SK-N-SH (cell line): Measurements from ENCODE around the gene PXMP4. TPM values are rescaled to one million over a fixed set of nuclear protein-coding genes. Genes with fewer than 3 reads are reported as not detected.
A peak's percentile ranks its signal among the peaks of the same experiment; 100 is the strongest.
"Not testable (repeated sequence)": the region's sequence is repeated elsewhere in the genome, so short reads cannot be mapped to it uniquely, and the experiment has no call there.

Experiments
- CTCF ChIA-PET: fragments of 300-600, 350-600 bp; formaldehyde crosslinking; extraction: SDS; loops from one replicate; lab custom pipeline; 2021; lab: Yijun Ruan, JAX
- POLR2A ChIA-PET: fragments of 350-600 bp; sonication (Branson Sonifier 250); formaldehyde crosslinking; extraction: SDS; loops from one replicate; lab custom pipeline; 2020; ENCODE audit warnings: antibody characterized with exemption, inconsistent platforms; lab: Yijun Ruan, JAX
- DNase-seq: peaks from one replicate; pipeline ENCODE4 v3.0.0; 2012
- H2AFZ ChIP-seq: fragments of 200-600 bp; sonication (generic); 2 replicates; pipeline ENCODE4 v1.8.1; 2016; ENCODE audit warnings: antibody characterized with exemption, mild to moderate bottlenecking, low read depth
- H3F3A ChIP-seq: fragments of 200-600 bp; sonication (generic); replicated peaks from 2 replicates; pipeline ENCODE3; 2016; ENCODE audit warnings: antibody characterized with exemption, mild to moderate bottlenecking; ENCODE audit not compliant: insufficient read depth
- H3K27ac ChIP-seq, 2 experiments: fragments of 200-500 bp in 1 of 2; fragments of 200-600 bp in 1 of 2; sonication (Bioruptor generic) in 1 of 2; sonication (generic), shearing (Covaris generic) in 1 of 2; 2 replicates each; pipeline versions ENCODE4 v1.5.1 to v1.6.1; 2014 to 2016; ENCODE audit warnings: low read depth in 2 of 2, inconsistent platforms in 1 of 2, low read length in 1 of 2, mild to moderate bottlenecking in 1 of 2, mixed read lengths in 1 of 2
- H3K27me3 ChIP-seq: fragments of 200-600 bp; sonication (generic), shearing (Covaris generic); 2 replicates; pipeline ENCODE4 v1.6.1; 2016; ENCODE audit warnings: mixed run types; ENCODE audit not compliant: insufficient read depth
- H3K36me3 ChIP-seq, 2 experiments: fragments of 200-500 bp in 1 of 2; fragments of 200-600 bp in 1 of 2; sonication (Bioruptor generic) in 1 of 2; sonication (generic) in 1 of 2; replicated peaks in 1 of 2; 2 replicates each; pipeline versions ENCODE3 to v1.5.1; 2014 to 2016; ENCODE audit warnings: low read length in 1 of 2, mild to moderate bottlenecking in 1 of 2; ENCODE audit not compliant: insufficient read depth in 2 of 2, control insufficient read depth in 1 of 2
- H3K4me1 ChIP-seq, 2 experiments: fragments of 200-500 bp in 1 of 2; fragments of 200-600 bp in 1 of 2; sonication (Bioruptor generic) in 1 of 2; sonication (generic), shearing (Covaris generic) in 1 of 2; 2 replicates each; pipeline versions ENCODE4 v1.5.1 to v1.6.1; 2014 to 2016; ENCODE audit warnings: low read depth in 1 of 2, low read length in 1 of 2, mixed run types in 1 of 2; ENCODE audit not compliant: insufficient read depth in 2 of 2, control insufficient read depth in 1 of 2
- H3K4me2 ChIP-seq: fragments of 200-600 bp; sonication (generic), shearing (Covaris generic); 2 replicates; pipeline ENCODE4 v1.6.1; 2017; ENCODE audit warnings: mixed run types
- H3K4me3 ChIP-seq, 2 experiments: fragments of 200-500 bp in 1 of 2; fragments of 200-600 bp in 1 of 2; sonication (Bioruptor generic) in 1 of 2; sonication (generic), shearing (Covaris generic) in 1 of 2; 2 replicates each; pipeline versions ENCODE4 v1.5.1 to v1.8.1; 2014 to 2016; ENCODE audit warnings: low read depth in 2 of 2, inconsistent platforms in 1 of 2, low read length in 1 of 2, mild to moderate bottlenecking in 1 of 2, mixed read lengths in 1 of 2, moderate library complexity in 1 of 2
- H3K79me2 ChIP-seq: fragments of 200-600 bp; sonication (generic); 2 replicates; pipeline ENCODE4 v1.8.1; 2017; ENCODE audit warnings: mild to moderate bottlenecking; ENCODE audit not compliant: insufficient read depth
- H3K9ac ChIP-seq: fragments of 200-600 bp; sonication (generic); 2 replicates; pipeline ENCODE4 v1.6.1; 2017; ENCODE audit warnings: mixed run types
- H3K9me2 ChIP-seq: fragments of 200-600 bp; sonication (generic); 2 replicates; pipeline ENCODE4 v1.6.1; 2017; ENCODE audit warnings: mixed run types
- H3K9me3 ChIP-seq: fragments of 200-600 bp; sonication (generic); 2 replicates; pipeline ENCODE4 v1.6.1; 2017; ENCODE audit warnings: mixed run types, mild to moderate bottlenecking, moderate library complexity
- H4K20me1 ChIP-seq: fragments of 200-600 bp; sonication (generic); 2 replicates; pipeline ENCODE4 v1.6.1; 2017; ENCODE audit warnings: mild to moderate bottlenecking, mixed run types; ENCODE audit not compliant: insufficient read depth
- CTCF ChIP-seq: fragments of 200-600 bp; sonication (generic); IDR thresholded peaks from 2 replicates; pipeline ENCODE4 v1.6.1; 2017; ENCODE audit warnings: antibody characterized with exemption, mild to moderate bottlenecking, moderate library complexity
- FOSL2 ChIP-seq: IDR thresholded peaks from 2 replicates; pipeline ENCODE4 v1.4.0; 2012; ENCODE audit warnings: low read depth, mild to moderate bottlenecking, moderate library complexity, borderline replicate concordance
- JUND ChIP-seq: IDR thresholded peaks from 2 replicates; pipeline ENCODE4 v1.4.0; 2012
- MAX ChIP-seq: IDR thresholded peaks from 2 replicates; pipeline ENCODE4 v1.4.0; 2012; ENCODE audit warnings: low read depth
- NFIC ChIP-seq: IDR thresholded peaks from 2 replicates; pipeline ENCODE4 v1.4.0; 2012; ENCODE audit warnings: borderline replicate concordance
- PBX3 ChIP-seq: IDR thresholded peaks from 2 replicates; pipeline ENCODE4; 2012
- TCF12 ChIP-seq: IDR thresholded peaks from 2 replicates; pipeline ENCODE4 v1.4.0; 2012
- USF1 ChIP-seq: IDR thresholded peaks from 2 replicates; pipeline ENCODE4 v1.4.0; 2012; ENCODE audit warnings: low read depth, borderline replicate concordance
- USF2 ChIP-seq: fragments of 150-350 bp; IDR thresholded peaks from 2 replicates; pipeline ENCODE4 v1.6.1; 2017; ENCODE audit warnings: antibody characterized with exemption, low read length, low read depth, borderline replicate concordance
- WGBS: methylation state at CpG from one replicate; pipeline ENCODE4 v1.1.6; 2017; ENCODE audit warnings: low lambda C conversion rate; 5-methylcytosine and 5-hydroxymethylcytosine counted together
- polyA plus RNA-seq, 3 experiments: library from polyadenylated mRNA; depleted of rRNA; stranded (reverse); fragments of >200 nt; gene quantifications; 2 replicates each; pipeline ENCODE4 v1.2.3, GENCODE V29; 2012

Gene PXMP4
- polyA plus RNA-seq, 1 of the 3 experiments (the other 2 are of a cell fraction) = 5.6 TPM

GRCh38 chr20:33700696-33701441, 19.2 kb downstream of the PXMP4 start:
- POLR2A ChIA-PET, H3K9me3 ChIP-seq, H4K20me1 ChIP-seq, DNase-seq, H3K36me3 ChIP-seq, H3K79me2 ChIP-seq, CTCF ChIA-PET, H3K4me2 ChIP-seq, H3K4me3 ChIP-seq, H3K27me3 ChIP-seq, H3K9me2 ChIP-seq, H2AFZ ChIP-seq, H3K27ac ChIP-seq, H3K9ac ChIP-seq: not testable (repeated sequence)
- Histone ChIP-seq H3K4me1 (peaks cover 4 to 27% of the 10 kb centered on the region in 2 experiments; a peak in 3 of 4 replicates), H3F3A (peaks cover 11% of the 10 kb centered on the region)
- WGBS = 95% methylated on average over 26 of the region's 45 CpGs

- CTCF ChIA-PET, H2AFZ ChIP-seq, H3K36me3 ChIP-seq, H3K4me3 ChIP-seq, H4K20me1 ChIP-seq, POLR2A ChIA-PET, H3K79me2 ChIP-seq, H3K9me3 ChIP-seq, H3K4me2 ChIP-seq, H3K9me2 ChIP-seq, H3K9ac ChIP-seq, H3K27ac ChIP-seq, H3K27me3 ChIP-seq, DNase-seq: not testable (repeated sequence)
- peaks cover 11% of the 10 kb centered on the region for H3F3A ChIP-seq
- H3K4me1 ChIP-seq = peaks cover 4 to 33% of the 10 kb centered on the region in 2 experiments; a peak in 3 of 4 replicates
- 89% methylated on average over 3 of the region's 27 CpGs for WGBS
These were observed 21.1 kb downstream of the PXMP4 start for GRCh38 chr20:33698966-33699365.

GRCh38 chr20:33697129-33697528, 23.0 kb downstream of the PXMP4 start:
- no peaks in the 10 kb centered on the region for H3K9me2 ChIP-seq
- DNase-seq = peak; percentile 42
- 39% methylated on average over 8 of the region's 8 CpGs for WGBS
- H3K36me3 ChIP-seq = no peaks in the 10 kb centered on the region
- H3K9me3 ChIP-seq = no peaks in the 10 kb centered on the region
- ChIA-PET POLR2A (interaction anchor here (1.0 to 1.2 kb wide), 4 partner anchors 10 to 35 kb away, joined by 3 to 7 read pairs (median 4); partner anchors contain the start of genes ACTL10, PXMP4 and ZNF341), CTCF (interaction anchor here (0.7 to 1.6 kb wide), 5 partner anchors 9 to 29 kb away, joined by 3 to 15 read pairs (median 4); partner anchors contain the start of genes E2F1 and PXMP4)
- no peaks in the 10 kb centered on the region for H3K27me3 ChIP-seq
- no peaks in the 10 kb centered on the region for H4K20me1 ChIP-seq
- H3K4me3 ChIP-seq = no peak overlapping the region
- no peak overlapping the region for H3K9ac ChIP-seq
- H3K4me1 ChIP-seq = peaks cover 4 to 24% of the 10 kb centered on the region in 2 experiments; a peak in 3 of 4 replicates
- no peaks in the 10 kb centered on the region for H3K79me2 ChIP-seq
- H2AFZ ChIP-seq = peak overlapping the region; percentile 73; the same call in 1 of the 2 replicates
- peak overlapping the region; percentile 7; the same call in 1 of the 2 replicates for H3K4me2 ChIP-seq
- TF ChIP-seq PBX3 (0 out of 2 replicates have a peak, but pooled peaks have one; percentile 9), FOSL2 (peak; percentile 64; the same call in 1 of the 2 replicates), JUND (peak; percentile 62), TCF12 (peak; percentile 72), CTCF (no peak), MAX (peak; percentile 57), USF1 (peak; percentile 39; the same call in 1 of the 2 replicates), NFIC (peak; percentile 59), USF2 (no peak)
- peak overlapping the region; percentile 72 to 94; a peak in 3 of 4 replicates for H3K27ac ChIP-seq
- H3F3A ChIP-seq = peaks cover 11% of the 10 kb centered on the region
